Bronchial smooth muscle cell (primary cell): Measurements from ENCODE around the gene SEMA4A. TPM values are rescaled to one million over a fixed set of nuclear protein-coding genes. Genes with fewer than 3 reads are reported as not detected.

Source experiments
- total RNA-seq: library from RNA; depleted of rRNA; stranded (reverse); fragments of >200 nt; gene quantifications from 2 replicates; pipeline ENCODE4 v1.2.1, GENCODE V29; 2014

SEMA4A gene
- total RNA-seq = 0.95 and 1.6 TPM in 2 replicates

DNA sequence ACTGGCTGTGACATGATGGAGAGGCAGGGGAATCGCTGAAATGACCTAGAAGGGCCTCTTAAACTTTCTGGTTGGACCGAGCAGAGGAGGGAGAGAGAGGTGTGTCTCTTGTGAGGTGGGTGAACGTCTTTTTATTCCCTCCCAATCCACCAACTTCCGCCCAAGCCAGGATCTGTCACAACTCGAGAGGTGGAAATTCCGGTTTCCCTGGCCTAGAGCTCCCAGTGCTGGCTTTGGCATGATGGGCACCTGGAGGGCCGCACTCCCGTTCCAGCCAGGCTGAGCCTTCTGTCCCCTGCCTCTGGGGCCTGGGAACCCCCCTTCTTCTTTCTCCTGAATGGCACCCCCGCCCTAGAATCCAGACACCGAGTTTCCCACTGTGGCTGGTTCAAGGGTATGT is at the start of gene SEMA4A:
SEMA4A (plus strand) TSS at position 224 of the 400 bp plus-strand sequence. CDS start 994 bp downstream, outside the sequence.

DNA sequence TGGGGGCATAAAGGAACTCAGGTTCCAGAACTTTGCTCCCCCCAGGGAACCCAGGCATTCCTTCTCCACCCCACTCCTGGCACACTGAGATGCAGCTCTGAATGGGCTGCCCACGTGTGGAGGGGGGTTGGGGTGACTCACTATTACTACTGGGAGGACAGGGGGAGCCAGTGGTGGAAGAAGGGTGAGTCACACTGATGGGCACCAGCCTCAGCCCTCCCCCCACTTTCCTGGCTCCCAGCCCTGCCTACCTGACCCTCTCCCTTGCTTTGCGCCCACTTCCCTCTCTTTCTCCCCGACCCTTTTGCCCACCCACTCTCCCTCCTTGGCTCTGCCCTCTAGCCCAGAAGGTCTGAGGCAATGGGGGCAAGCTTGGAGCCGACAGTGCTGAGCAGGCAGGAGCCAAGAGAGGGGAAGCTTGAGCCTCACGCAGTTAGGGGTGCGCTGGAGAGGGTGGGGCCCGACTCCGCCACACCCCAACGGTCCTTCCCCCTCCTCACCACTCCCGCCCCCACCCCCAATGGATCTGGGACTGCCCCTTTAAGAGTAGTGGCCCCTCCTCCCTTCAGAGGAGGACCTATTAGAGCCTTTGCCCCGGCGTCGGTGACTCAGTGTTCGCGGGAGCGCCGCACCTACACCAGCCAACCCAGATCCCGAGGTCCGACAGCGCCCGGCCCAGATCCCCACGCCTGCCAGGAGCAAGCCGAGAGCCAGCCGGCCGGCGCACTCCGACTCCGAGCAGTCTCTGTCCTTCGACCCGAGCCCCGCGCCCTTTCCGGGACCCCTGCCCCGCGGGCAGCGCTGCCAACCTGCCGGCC is 39.1 kb upstream of the SEMA4A start, which contains the start of gene LMNA:
LMNA (plus strand) TSS at position 611 of the 818 bp plus-strand sequence. CDS start 208 bp downstream, outside the sequence.

DNA sequence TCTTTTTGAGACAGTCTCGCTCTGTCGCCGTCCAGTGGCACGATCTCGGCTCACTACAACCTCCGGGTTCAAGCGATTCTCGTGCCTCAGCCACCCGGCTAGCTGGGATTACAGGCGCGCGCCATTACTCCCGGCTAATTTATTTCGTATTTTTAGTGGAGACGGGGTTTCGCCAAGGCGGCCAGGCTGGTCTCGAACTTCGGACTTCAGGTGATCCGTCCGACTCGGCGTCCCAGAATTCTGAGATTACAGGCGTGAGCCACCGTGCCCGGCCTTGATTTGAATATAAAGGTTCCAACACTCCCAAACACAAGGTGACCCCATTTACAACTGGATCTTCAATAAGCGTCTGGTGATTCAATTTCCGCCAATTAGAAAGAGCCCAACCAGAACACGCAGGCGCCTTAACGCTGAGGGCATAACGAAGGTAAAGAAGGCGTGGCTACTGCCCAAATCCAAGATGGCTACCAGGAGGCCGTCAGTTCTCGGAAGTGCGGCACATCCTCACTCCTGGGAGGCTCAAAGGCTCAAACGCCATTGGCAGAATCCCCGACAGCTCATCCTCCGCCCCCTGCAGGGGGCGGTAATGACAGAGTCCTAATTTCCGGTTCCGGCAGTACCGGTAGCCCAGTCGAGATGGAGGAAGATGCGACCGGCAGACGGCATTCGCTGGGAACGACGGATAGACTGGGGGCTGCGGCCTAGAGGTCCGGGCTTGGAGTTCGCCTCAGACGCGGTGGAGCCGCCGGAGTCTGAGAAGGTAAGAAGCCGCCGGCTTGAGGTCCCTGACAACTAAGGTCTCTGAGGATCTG is 40.3 kb downstream of the SEMA4A start, which contains the start of gene SLC25A44:
SLC25A44 (plus strand) TSS at position 617 of the 812 bp plus-strand sequence. CDS start 5,744 bp downstream, outside the sequence.

GRCh38 chr1:156212833-156213643 is 59.7 kb downstream of the SEMA4A start, which contains the start of gene PMF1:
Gene PMF1, plus strand, starts transcription at chr1:156213007. Its CDS starts 9 bp downstream, at chr1:156213016.

Other genes with a start within 250 kb of the SEMA4A start
- gene RIT1, start 242.2 kb upstream of the SEMA4A start, total RNA-seq = 24.6 and 40.6 TPM in 2 replicates
- gene KHDC4, start 219.2 kb upstream of the SEMA4A start, total RNA-seq = 18.0 and 24.0 TPM in 2 replicates
- not detected in 2 replicates for gene RXFP4, start 211.9 kb upstream of the SEMA4A start, total RNA-seq
- gene ARHGEF2, start 175.0 kb upstream of the SEMA4A start, total RNA-seq = 68.9 and 151 TPM in 2 replicates
- 363 and 500 TPM in 2 replicates for gene SSR2, start 132.6 kb upstream of the SEMA4A start, total RNA-seq
- gene UBQLN4, start 99.8 kb upstream of the SEMA4A start, total RNA-seq = 6.4 and 6.9 TPM in 2 replicates
- gene LAMTOR2, start 98.8 kb upstream of the SEMA4A start, total RNA-seq = 68.1 and 77.3 TPM in 2 replicates
- 0.09 TPM in 1 of 2 replicates, not detected in the other for gene RAB25, start 92.4 kb upstream of the SEMA4A start, total RNA-seq
- 1.2 and 1.4 TPM in 2 replicates for gene MEX3A, start 71.1 kb upstream of the SEMA4A start, total RNA-seq
- gene LMNA, start 38.9 kb upstream of the SEMA4A start, total RNA-seq = 1,299 and 1,396 TPM in 2 replicates
- 5.5 and 6.0 TPM in 2 replicates for gene SLC25A44, start 40.5 kb downstream of the SEMA4A start, total RNA-seq
- gene PMF1, start 59.4 kb downstream of the SEMA4A start, total RNA-seq = 16.2 and 24.6 TPM in 2 replicates
- 0.16 and 0.26 TPM in 2 replicates for gene BGLAP, start 88.6 kb downstream of the SEMA4A start, total RNA-seq
- gene PAQR6, start 94.5 kb downstream of the SEMA4A start, total RNA-seq = 0.47 and 0.60 TPM in 2 replicates
- gene SMG5, start 129.2 kb downstream of the SEMA4A start, total RNA-seq = 26.0 and 29.8 TPM in 2 replicates
- 1.2 and 1.3 TPM in 2 replicates for gene TMEM79, start 130.7 kb downstream of the SEMA4A start, total RNA-seq
- 71.4 and 91.9 TPM in 2 replicates for gene GLMP, start 142.1 kb downstream of the SEMA4A start, total RNA-seq
- gene VHLL, start 145.7 kb downstream of the SEMA4A start, total RNA-seq = 0.17 TPM in 1 of 2 replicates, not detected in the other
- gene CCT3, start 184.7 kb downstream of the SEMA4A start, total RNA-seq = 335 and 443 TPM in 2 replicates
- not detected in 2 replicates for gene TSACC, start 184.9 kb downstream of the SEMA4A start, total RNA-seq
- not detected in 2 replicates for gene RHBG, start 215.6 kb downstream of the SEMA4A start, total RNA-seq